ENCODE data around the gene RPE65.

The RPE65 gene

GRCh38 chr1:68384872-68385411, 64.8 kb downstream of the RPE65 start:
- DNase-seq (ENCODE audit: insufficient read length, low spot score) (no peak), FAIRE-seq (no peak)
- TF ChIP-seq CTCF (IDR thresholded peaks at IDR 0.05; ENCODE audit: insufficient read depth, missing control alignments): no peak

DNA sequence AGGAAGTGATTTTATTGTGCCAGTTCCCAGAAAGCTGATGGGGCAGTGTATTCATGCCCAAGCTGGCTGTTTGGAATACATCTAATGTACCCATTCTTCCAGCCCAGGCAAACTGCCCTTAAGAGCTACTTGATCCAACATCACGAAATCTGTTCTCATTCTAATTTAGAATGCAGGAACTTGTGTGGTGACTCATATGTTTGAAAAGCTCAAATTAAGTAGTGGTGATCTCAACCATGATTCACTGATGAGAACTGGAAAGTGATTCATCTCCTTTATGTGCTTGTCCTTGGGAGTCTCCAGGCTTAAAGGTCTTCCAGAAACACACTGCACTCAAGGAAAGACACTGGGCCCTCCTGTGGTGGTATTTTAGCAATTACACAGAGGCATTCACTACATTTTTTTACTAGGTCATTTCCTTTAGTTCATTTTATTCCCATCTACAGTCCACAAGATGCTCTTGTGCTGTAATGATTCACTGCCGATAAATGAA, 65.4 kb downstream of the RPE65 start:
- no peak for TF ChIP-seq CTCF (IDR thresholded peaks at IDR 0.05; ENCODE audit: insufficient read depth, missing control alignments)
- DNase-seq (ENCODE audit: insufficient read length, low spot score) (no peak), FAIRE-seq (no peak)

- DNase-seq (ENCODE audit: insufficient read length, low spot score): no peak
- TF ChIP-seq CTCF (IDR thresholded peaks at IDR 0.05; ENCODE audit: insufficient read depth, missing control alignments): no peak
- no peak for FAIRE-seq
Measured at GRCh38 chr1:68383092-68383491, 66.7 kb downstream of the RPE65 start.

DNA sequence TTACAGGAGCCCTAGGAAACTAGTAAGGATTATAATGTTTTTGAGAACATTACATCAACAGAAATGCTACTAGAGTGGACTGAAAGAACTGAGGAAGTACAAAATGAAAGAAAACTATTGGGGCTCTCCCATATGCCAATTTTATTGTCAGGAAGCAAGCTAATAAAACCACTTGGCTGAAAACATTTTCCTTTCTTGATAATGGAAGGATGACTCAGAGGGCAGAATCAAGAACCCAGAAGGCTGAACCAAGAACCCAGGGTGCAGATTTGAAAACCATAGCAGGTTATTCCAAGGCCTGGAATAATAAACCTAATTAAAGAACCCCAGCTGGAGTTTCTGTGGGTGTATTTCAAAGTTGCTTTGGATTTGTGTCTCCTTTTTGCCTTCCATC, 70.7 kb downstream of the RPE65 start:
- FAIRE-seq: no peak
- TF ChIP-seq CTCF (IDR thresholded peaks at IDR 0.05; ENCODE audit: insufficient read depth, missing control alignments): no peak
- DNase-seq (ENCODE audit: insufficient read length, low spot score): no peak
